OCI-LY1 (cell line): Measurements from ENCODE around the gene TM9SF4.

Source experiments
- H2AFZ ChIP-seq: fragments of 200-600 bp; sonication (generic), shearing (Covaris generic); 2 replicates; pipeline ENCODE4 v1.6.0; 2014; ENCODE audit warnings: antibody characterized with exemption, mild to moderate bottlenecking, low read length
- H3F3A ChIP-seq: fragments of 200-600 bp; sonication (generic), shearing (Covaris generic); 2 replicates; pipeline ENCODE4 v1.6.0; 2014; ENCODE audit warnings: mild to moderate bottlenecking, antibody characterized with exemption, low read length, moderate library complexity; ENCODE audit not compliant: insufficient read depth
- H3K27ac ChIP-seq: fragments of 200-600 bp; sonication (generic); 2 replicates; pipeline ENCODE4 v1.5.1; 2014; ENCODE audit warnings: low read length, mixed run types, mild to moderate bottlenecking, low read depth; ENCODE audit not compliant: poor library complexity, severe bottlenecking
- H3K27me3 ChIP-seq: fragments of 200-600 bp; sonication (generic); 2 replicates; pipeline ENCODE4 v1.6.0; 2014; ENCODE audit warnings: antibody characterized with exemption, mild to moderate bottlenecking, low read length, moderate library complexity; ENCODE audit not compliant: insufficient read depth
- H3K36me3 ChIP-seq: fragments of 200-600 bp; sonication (generic); 2 replicates; pipeline ENCODE4 v1.6.1; 2014; ENCODE audit warnings: mild to moderate bottlenecking, antibody characterized with exemption, low read length, moderate library complexity, mixed read lengths; ENCODE audit not compliant: insufficient read depth
- H3K4me1 ChIP-seq: fragments of 200-600 bp; sonication (generic); 2 replicates; pipeline ENCODE4 v1.5.1; 2014; ENCODE audit warnings: mild to moderate bottlenecking, low read length, moderate library complexity; ENCODE audit not compliant: insufficient read depth, severe bottlenecking
- H3K4me2 ChIP-seq: fragments of 200-600 bp; sonication (generic), shearing (Covaris generic); 2 replicates; pipeline ENCODE4 v1.6.1; 2014; ENCODE audit warnings: low read length
- H3K4me3 ChIP-seq: fragments of 200-600 bp; sonication (generic); 2 replicates; pipeline ENCODE4 v1.5.1; 2014; ENCODE audit warnings: low read length, low read depth, mild to moderate bottlenecking, mixed read lengths; ENCODE audit not compliant: poor library complexity, severe bottlenecking
- H3K79me2 ChIP-seq: fragments of 200-600 bp; shearing (Covaris generic); 2 replicates; pipeline ENCODE4 v1.6.1; 2016; ENCODE audit warnings: mixed run types, low read length, mixed read lengths; ENCODE audit not compliant: insufficient read depth
- H3K9ac ChIP-seq: fragments of 200-600 bp; sonication (generic), shearing (Covaris generic); 2 replicates; pipeline ENCODE4 v1.6.1; 2014; ENCODE audit warnings: mild to moderate bottlenecking, low read length, mixed read lengths
- H3K9me2 ChIP-seq: fragments of 200-600 bp; sonication (generic), shearing (Covaris generic); 2 replicates; pipeline ENCODE4 v1.6.1; 2014; ENCODE audit warnings: low read depth, mild to moderate bottlenecking, low read length, mixed read lengths
- H3K9me3 ChIP-seq: fragments of 200-600 bp; shearing (Covaris generic); 2 replicates; pipeline ENCODE4 v1.6.1; 2014; ENCODE audit warnings: low read length, mixed read lengths
- H4K20me1 ChIP-seq: fragments of 200-600 bp; sonication (generic), shearing (Covaris generic); 2 replicates; pipeline ENCODE4 v1.6.0; 2016; ENCODE audit warnings: mild to moderate bottlenecking, low read length; ENCODE audit not compliant: insufficient read depth
- CTCF ChIP-seq: fragments of 200-600 bp; sonication (generic), shearing (Covaris generic); IDR thresholded peaks from 2 replicates; pipeline ENCODE4 v1.5.1; 2017; ENCODE audit warnings: mild to moderate bottlenecking, antibody characterized with exemption, low read length, moderate library complexity, mixed read lengths
- EZH2 ChIP-seq: fragments of 200-600 bp; sonication (generic), shearing (Covaris generic); IDR thresholded peaks from 2 replicates; pipeline ENCODE4 v1.8.0; 2017; ENCODE audit warnings: borderline replicate concordance, mixed run types, mild to moderate bottlenecking, antibody characterized with exemption, low read length, moderate library complexity, mixed read lengths

TM9SF4 gene

DNA sequence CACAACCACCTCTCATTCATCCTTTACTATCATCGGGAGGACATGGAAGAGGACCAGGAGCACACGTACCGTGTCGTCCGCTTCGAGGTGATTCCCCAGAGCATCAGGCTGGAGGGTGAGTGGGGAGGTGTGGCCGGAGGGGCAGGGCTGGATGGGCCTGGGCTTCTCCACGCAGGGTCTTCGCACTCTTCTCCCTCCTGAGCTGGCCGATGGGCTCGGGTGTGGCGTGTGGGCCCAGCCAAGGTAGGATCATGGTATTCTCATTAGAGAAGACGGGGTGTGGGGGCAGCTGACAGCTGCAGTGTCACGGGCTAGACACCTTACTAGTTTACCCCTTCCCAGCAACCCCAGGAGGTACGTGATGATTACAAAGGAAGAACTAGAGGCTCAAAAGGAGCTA lies 33.5 kb downstream of the TM9SF4 start:
- Histone ChIP-seq H3K4me3 (no peak overlapping the region), H3K79me2 (no peaks in the 10 kb centered on the region), H3K27ac (no peak overlapping the region), H3F3A (no peaks in the 10 kb centered on the region), H3K9me3 (no peaks in the 10 kb centered on the region), H3K9me2 (no peaks in the 10 kb centered on the region), H3K27me3 (no peaks in the 10 kb centered on the region), H4K20me1 (no peaks in the 10 kb centered on the region), H2AFZ (no peak overlapping the region), H3K4me1 (peaks cover 17% of the 10 kb centered on the region), H3K4me2 (no peak overlapping the region), H3K36me3 (peaks cover 94% of the 10 kb centered on the region), H3K9ac (no peak overlapping the region)
- TF ChIP-seq CTCF (no peak), EZH2 (no peak)

DNA sequence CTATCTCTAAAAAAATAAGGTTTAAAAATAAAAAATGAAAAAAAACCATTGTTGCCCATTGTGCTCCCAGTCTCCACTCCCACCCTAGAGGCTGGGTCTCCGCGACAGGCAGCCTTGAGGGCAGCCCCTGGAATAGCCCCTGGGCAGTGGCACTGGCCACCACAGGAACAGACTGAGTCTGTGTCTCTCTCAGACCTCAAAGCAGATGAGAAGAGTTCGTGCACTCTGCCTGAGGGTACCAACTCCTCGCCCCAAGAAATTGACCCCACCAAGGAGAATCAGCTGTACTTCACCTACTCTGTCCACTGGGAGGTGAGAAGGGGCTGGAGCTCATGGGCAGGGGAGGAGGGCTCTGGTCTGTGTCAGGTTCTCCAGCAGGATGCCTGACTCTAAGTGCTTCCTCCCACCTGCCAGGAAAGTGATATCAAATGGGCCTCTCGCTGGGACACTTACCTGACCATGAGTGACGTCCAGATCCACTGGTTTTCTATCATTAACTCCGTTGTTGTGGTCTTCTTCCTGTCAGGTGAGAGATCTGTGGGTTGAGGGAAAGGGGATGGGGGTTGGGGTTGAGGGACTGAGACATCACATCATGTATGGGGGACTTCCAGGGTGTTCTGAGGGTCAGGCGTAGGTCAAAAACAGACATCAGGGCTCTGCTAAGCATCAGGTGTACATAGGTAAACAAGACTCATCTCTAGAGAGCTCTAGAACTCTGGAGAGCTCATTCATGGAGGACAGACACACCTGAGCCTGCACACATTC lies 35.6 kb downstream of the TM9SF4 start:
- no peaks in the 10 kb centered on the region for H3F3A ChIP-seq
- H3K36me3 ChIP-seq, result peaks cover 88% of the 10 kb centered on the region
- H3K79me2 ChIP-seq, result no peaks in the 10 kb centered on the region
- TF ChIP-seq EZH2 (no peak), CTCF (no peak)
- H3K9ac ChIP-seq, result no peak overlapping the region
- H3K9me2 ChIP-seq, result no peaks in the 10 kb centered on the region
- H3K4me3 ChIP-seq, result no peak overlapping the region
- H4K20me1 ChIP-seq, result no peaks in the 10 kb centered on the region
- no peaks in the 10 kb centered on the region for H3K27me3 ChIP-seq
- H2AFZ ChIP-seq, result no peak overlapping the region
- H3K4me2 ChIP-seq, result no peak overlapping the region
- H3K27ac ChIP-seq, result no peak overlapping the region
- no peaks in the 10 kb centered on the region for H3K4me1 ChIP-seq
- H3K9me3 ChIP-seq, result no peaks in the 10 kb centered on the region

DNA sequence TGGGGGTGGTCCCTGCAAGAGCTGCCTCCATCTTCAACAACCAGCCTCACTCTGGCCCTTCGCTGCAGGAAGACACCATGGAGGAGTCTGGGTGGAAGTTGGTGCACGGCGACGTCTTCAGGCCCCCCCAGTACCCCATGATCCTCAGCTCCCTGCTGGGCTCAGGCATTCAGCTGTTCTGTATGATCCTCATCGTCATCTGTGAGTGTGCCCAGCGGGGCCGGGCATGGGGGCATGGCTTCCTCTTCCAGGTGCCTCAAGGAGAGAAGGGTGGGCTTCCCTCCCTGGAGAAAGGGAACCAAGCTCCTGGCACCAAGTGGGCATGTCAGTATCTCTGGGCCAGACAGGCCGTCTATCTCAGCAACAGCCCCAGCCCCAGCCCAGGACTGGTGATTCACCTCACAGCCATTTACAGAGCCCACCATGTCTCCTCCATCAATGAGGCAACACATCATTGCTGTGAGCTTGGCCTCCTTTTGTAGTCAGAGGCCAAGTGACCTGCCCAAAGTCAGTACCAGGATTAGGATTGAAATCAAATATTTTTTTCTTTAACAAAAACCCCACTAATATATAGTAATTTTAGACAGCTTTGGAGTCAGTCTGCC lies 40.2 kb downstream of the TM9SF4 start:
- Histone ChIP-seq H3K79me2 (no peaks in the 10 kb centered on the region), H4K20me1 (no peaks in the 10 kb centered on the region), H3K27me3 (no peaks in the 10 kb centered on the region), H3K4me3 (no peak overlapping the region), H3F3A (no peaks in the 10 kb centered on the region), H2AFZ (no peak overlapping the region), H3K9me3 (no peaks in the 10 kb centered on the region), H3K4me2 (no peak overlapping the region), H3K36me3 (peaks cover 78% of the 10 kb centered on the region), H3K9ac (no peak overlapping the region), H3K27ac (no peak overlapping the region), H3K4me1 (no peaks in the 10 kb centered on the region), H3K9me2 (no peaks in the 10 kb centered on the region)
- TF ChIP-seq EZH2 (no peak), CTCF (no peak)
